ENCODE measurements around the gene HSPD1. TPM values are rescaled to one million over a fixed set of nuclear protein-coding genes. Genes with fewer than 3 reads are reported as not detected.

HSPD1 gene
- polyA plus RNA-seq, 1 donor from 2014 or later = 229 TPM

DNA sequence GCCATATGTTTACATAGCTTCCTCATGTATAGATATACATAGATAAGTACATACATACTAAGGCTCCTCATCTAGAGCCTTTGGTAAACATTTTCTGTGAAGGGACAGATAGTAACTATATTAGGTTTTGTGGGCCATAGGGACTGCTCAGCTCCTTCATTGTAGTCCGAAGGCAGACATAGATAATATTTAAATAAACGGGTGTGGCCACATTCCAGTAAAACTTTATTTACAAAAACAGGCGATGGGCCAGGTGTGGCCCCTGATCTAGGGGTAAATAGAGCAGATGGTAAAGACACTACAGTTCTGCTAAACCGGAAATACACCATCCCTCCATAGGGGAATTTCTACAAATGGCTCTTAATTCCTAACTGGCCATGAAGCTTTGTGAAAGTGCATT is 39.0 kb downstream of the HSPD1 start:
- Histone ChIP-seq H3K27me3 (ENCODE audit: insufficient read depth, low read depth, low read length) (no peaks in the 10 kb centered on the region), H3K9me3 (ENCODE audit: low read length) (no peaks in the 10 kb centered on the region)

DNA sequence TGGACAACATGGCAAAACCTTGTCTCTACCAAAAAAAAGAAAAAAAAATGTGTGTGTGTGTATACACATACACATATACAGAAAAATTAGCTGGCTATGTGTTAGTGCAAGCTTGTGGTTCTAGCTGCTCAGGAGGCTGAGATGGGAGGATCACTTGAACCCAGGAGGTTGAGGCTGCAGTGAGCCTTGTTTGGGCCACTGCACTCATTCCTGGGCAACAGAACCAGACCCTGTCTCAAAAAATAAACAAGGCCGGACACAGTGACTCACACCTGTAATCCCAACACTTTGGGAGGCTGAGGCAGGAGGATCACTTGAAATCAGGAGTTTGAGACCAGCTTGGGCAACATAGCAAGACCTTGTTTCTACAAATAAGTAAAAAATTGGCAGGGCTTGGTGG is 44.2 kb downstream of the HSPD1 start:
- Histone ChIP-seq H3K27me3 (ENCODE audit: insufficient read depth, low read depth, low read length) (no peaks in the 10 kb centered on the region), H3K36me3 (ENCODE audit: insufficient read depth, low read length) (no peaks in the 10 kb centered on the region), H2AFZ (ENCODE audit: low read depth, low read length) (no peak overlapping the region), H3K4me2 (ENCODE audit: low read length) (no peak overlapping the region), H3K9me2 (ENCODE audit: insufficient read depth, low read length) (no peaks in the 10 kb centered on the region), H3F3A (ENCODE audit: insufficient read depth, low read length, poor library complexity, severe bottlenecking) (peaks cover 3% of the 10 kb centered on the region), H3K9ac (ENCODE audit: low read length) (no peak overlapping the region), H4K20me1 (ENCODE audit: insufficient read depth) (no peaks in the 10 kb centered on the region), H3K27ac (ENCODE audit: low read length) (no peak overlapping the region), H3K4me3 (ENCODE audit: low read length) (no peak overlapping the region), H3K79me2 (replicated peaks; ENCODE audit: insufficient read depth, low read length) (peaks cover 22% of the 10 kb centered on the region), H3K9me3 (ENCODE audit: low read length) (no peaks in the 10 kb centered on the region)
- TF ChIP-seq EP300 (conservative IDR thresholded peaks at IDR 0.05; ENCODE audit: poor library complexity, severe bottlenecking) (no peak), TAF1 (IDR thresholded peaks at IDR 0.05; ENCODE audit: low read depth) (no peak), EZH2 (IDR thresholded peaks at IDR 0.05; ENCODE audit: borderline replicate concordance, insufficient read depth, low read length, poor library complexity, severe bottlenecking) (no peak), RAD21 (conservative IDR thresholded peaks at IDR 0.05) (no peak), MXI1 (conservative IDR thresholded peaks at IDR 0.05; ENCODE audit: poor library complexity, severe bottlenecking) (no peak), SMC3 (conservative IDR thresholded peaks at IDR 0.05; ENCODE audit: poor library complexity) (no peak), CTCF (IDR thresholded peaks at IDR 0.05; ENCODE audit: poor library complexity, severe bottlenecking) (no peak)

More for the DNA sequence above, 39.0 kb downstream of the HSPD1 start:
- H3K9me2 ChIP-seq (ENCODE audit: insufficient read depth, low read length) = no peaks in the 10 kb centered on the region
- H3K9ac ChIP-seq (ENCODE audit: low read length) = no peak overlapping the region
- no peak overlapping the region for H3K4me2 ChIP-seq (ENCODE audit: low read length)
- no peak overlapping the region for H3K27ac ChIP-seq (ENCODE audit: low read length)
- no peaks in the 10 kb centered on the region for H3F3A ChIP-seq (ENCODE audit: insufficient read depth, low read length, poor library complexity, severe bottlenecking)
- H3K79me2 ChIP-seq (replicated peaks; ENCODE audit: insufficient read depth, low read length) = peaks cover 3% of the 10 kb centered on the region
- no peak overlapping the region for H2AFZ ChIP-seq (ENCODE audit: low read depth, low read length)
- no peaks in the 10 kb centered on the region for H3K36me3 ChIP-seq (ENCODE audit: insufficient read depth, low read length)
- H4K20me1 ChIP-seq (ENCODE audit: insufficient read depth) = no peaks in the 10 kb centered on the region
- TF ChIP-seq MXI1 (conservative IDR thresholded peaks at IDR 0.05; ENCODE audit: poor library complexity, severe bottlenecking) = no peak
- TF ChIP-seq TAF1 (IDR thresholded peaks at IDR 0.05; ENCODE audit: low read depth) = no peak
- no peak for TF ChIP-seq RAD21 (conservative IDR thresholded peaks at IDR 0.05)
- TF ChIP-seq EP300 (conservative IDR thresholded peaks at IDR 0.05; ENCODE audit: poor library complexity, severe bottlenecking) = no peak
- TF ChIP-seq EZH2 (IDR thresholded peaks at IDR 0.05; ENCODE audit: borderline replicate concordance, insufficient read depth, low read length, poor library complexity, severe bottlenecking) = no peak
- TF ChIP-seq POLR2AphosphoS5 (IDR thresholded peaks at IDR 0.05) = no peak
- TF ChIP-seq CTCF (IDR thresholded peaks at IDR 0.05; ENCODE audit: poor library complexity, severe bottlenecking) = no peak
- no peak for TF ChIP-seq SMC3 (conservative IDR thresholded peaks at IDR 0.05; ENCODE audit: poor library complexity)
- TF ChIP-seq REST (IDR thresholded peaks at IDR 0.05; ENCODE audit: borderline replicate concordance) = no peak
- H3K4me3 ChIP-seq (ENCODE audit: low read length) = no peak overlapping the region

Measured in neural cell (in vitro differentiated cells).